ENCODE measurements around the gene POLD2. TPM values are rescaled to one million over a fixed set of nuclear protein-coding genes. Genes with fewer than 3 reads are reported as not detected.

POLD2 gene
- 91.0 and 92.2 TPM in 2 replicates for total RNA-seq

DNA sequence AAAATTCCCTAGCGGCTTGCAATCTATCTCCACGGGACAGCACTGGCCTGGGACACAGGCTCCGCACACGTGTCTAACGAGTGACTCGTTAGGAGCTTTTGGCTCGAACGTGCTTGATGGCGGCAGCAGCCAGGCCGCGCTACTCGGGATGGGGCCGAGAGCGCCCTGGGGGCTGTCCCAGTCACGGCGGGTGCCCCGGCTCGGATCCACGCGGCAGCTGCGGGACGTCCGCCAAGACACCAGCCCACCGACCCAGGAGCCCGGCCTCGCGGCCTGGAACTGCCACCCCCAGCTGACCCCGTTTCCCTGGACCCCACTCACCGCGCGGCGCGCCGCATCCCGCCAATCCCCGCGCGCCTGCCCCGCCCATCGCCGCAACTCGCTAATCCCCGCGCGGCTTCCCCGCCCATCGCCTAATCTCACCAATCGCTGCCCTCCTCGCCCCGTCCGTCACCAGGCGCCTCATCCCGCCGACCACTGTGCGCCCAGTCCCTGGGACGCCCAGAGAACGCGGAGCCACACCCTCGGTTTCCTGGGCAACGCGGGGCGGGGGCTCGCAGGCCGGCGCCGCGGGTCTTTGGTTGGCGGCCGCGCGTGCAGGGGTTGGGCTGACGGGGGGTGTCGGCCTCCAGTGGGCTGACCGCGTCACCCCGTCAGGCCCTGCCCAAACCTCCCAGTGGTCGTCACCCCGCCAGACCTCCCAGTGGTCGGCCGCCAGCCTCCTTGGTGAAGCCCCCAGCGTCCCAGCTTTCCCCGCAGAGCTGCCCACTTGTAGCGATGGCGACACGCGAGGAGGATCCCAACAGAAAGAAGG lies at the start of gene POLD2:
POLD2 (minus strand) TSS at position 359 of the 814 bp plus-strand sequence. CDS start 1,495 bp downstream, outside the sequence.

DNA sequence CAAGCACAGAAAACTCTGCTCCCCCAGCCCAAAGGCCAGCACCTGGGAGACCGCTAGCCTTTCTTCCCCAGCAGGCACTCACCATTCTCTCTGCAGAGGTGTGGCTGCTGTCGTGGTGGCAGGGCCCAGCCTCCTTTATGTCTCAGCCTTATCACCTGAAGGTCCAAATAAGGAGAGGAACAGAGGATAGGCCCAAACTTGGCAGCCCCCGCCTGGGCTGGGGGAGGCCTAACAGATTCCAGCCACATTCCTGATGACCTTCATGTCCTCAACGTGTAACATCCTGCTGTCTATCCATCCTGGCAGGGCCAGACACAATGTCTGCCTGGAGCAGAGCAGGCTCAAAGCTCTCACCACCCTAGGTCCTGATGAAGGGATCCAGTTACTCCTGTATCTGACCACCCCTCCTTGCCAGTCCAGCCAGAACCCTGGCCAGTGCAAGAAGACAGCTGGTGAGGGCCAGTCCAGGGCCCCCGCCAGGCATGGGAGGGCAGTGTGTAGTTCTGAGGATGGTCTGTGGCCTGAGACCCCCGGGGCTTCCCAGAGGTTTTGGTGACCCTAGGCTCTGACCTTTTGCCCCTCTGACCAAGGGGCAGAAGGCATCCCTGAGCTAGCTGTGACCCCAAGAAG lies 18.0 kb upstream of the POLD2 start, which contains the start of gene MYL7:
MYL7 (minus strand) TSS at position 112 of the 630 bp plus-strand sequence; CDS start at position 85, 27 bp downstream.

DNA sequence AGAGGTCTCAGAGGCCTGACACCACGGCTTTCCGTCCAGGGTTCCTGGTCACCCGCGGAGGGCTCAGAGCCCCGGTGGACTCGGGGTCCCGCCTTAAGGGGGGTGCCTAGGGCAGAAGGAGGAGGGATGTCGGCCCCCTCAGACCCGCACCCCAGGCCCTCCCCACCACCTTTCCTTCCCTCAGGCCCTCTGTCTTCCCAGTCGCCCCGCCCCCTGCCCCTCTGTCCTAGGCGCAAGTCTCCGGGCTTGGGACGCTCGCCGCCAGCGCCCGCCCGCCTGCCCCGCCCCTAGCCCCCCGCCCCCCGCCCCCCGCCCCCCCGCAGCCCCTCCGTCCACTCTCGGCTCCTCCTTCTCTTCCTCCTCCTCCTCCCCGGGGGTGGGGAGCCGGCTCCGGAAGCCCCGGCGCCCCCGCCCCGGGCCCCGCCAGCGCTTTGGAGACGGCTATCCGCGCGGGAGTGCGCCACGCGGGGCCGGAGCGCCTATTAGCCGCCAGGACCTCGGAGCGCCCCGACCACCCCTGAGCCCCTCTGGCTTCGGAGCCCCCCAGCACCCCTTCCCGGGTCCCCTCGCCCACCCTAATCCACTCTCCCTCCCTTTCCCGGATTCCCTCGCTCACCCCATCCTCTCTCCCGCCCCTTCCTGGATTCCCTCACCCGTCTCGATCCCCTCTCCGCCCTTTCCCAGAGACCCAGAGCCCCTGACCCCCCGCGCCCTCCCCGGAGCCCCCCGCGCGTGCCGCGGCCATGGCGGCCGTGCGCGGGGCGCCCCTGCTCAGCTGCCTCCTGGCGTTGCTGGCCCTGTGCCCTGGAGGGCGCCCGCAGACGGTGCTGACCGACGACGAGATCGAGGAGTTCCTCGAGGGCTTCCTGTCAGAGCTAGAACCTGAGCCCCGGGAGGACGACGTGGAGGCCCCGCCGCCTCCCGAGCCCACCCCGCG lies 19.2 kb downstream of the POLD2 start, which contains the start of gene AEBP1:
AEBP1 (plus strand) TSS at position 423 of the 937 bp plus-strand sequence; CDS start at position 744, 321 bp downstream.

DNA sequence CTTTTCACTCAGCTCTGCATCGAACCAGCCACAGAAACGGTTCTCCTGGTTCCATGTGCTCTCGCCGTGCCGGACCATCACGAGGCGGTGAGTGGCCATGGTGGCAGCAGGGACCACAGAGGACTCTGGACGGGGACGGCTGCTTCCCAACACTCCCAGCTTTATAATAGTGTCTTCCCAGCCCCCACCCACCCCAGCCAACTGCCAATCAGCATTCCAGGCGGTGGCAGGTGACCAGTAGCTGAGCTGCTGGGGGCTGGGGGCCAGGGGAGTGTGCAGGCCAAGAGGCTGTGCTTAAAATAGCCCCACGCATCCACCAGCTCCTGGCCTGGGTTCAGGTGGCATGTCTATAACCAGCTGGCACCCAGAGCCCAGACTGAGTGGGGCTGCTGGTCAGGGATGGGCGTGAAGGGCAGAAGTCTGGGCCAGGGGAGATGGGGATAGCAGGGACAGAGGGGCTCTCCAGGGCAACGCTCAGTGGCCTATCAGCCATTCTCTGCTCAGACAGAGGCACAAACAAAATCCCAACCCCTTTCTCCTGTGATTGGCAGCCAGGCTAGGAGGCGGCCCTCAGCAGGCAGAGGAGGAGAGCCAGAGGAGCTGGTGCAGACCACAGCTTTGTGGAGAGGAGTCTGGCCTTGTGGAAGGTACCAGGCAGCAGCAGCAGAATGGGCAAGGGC lies 57.8 kb downstream of the POLD2 start, which contains the start of gene PGAM2:
PGAM2 (minus strand) TSS at position 137 of the 680 bp plus-strand sequence; CDS start at position 99, 38 bp downstream.

Other genes with a start within 250 kb of the POLD2 start
- 29.5 and 35.7 TPM in 2 replicates for gene URGCP, start 217.0 kb downstream of the POLD2 start, total RNA-seq
- 14.6 and 23.3 TPM in 2 replicates for gene UBE2D4, start 197.1 kb downstream of the POLD2 start, total RNA-seq
- not detected in 2 replicates for gene SPDYE1, start 125.7 kb downstream of the POLD2 start, total RNA-seq
- gene DBNL, start 78.8 kb downstream of the POLD2 start, total RNA-seq, result 138 and 153 TPM in 2 replicates
- gene PGAM2, start 58.0 kb downstream of the POLD2 start, total RNA-seq, result 0.52 and 3.3 TPM in 2 replicates
- 16.6 and 18.7 TPM in 2 replicates for gene POLM, start 41.0 kb downstream of the POLD2 start, total RNA-seq
- 241 and 333 TPM in 2 replicates for gene AEBP1, start 19.2 kb downstream of the POLD2 start, total RNA-seq
- not detected in 2 replicates for gene MYL7, start 17.8 kb upstream of the POLD2 start, total RNA-seq
- 1.0 and 1.4 TPM in 2 replicates for gene GCK, start 65.9 kb upstream of the POLD2 start, total RNA-seq
- gene YKT6, start 77.4 kb upstream of the POLD2 start, total RNA-seq, result 99.3 and 123 TPM in 2 replicates
- gene CAMK2B, start 202.0 kb upstream of the POLD2 start, total RNA-seq, result 0.26 and 0.63 TPM in 2 replicates